Uterus (tissue), 4 donors: ENCODE results near the gene DNAJA4. TPM values are rescaled to one million over a fixed set of nuclear protein-coding genes. Genes with fewer than 3 reads are reported as not detected.

Experiments
- DNase-seq, 2 donors: peaks; one replicate each; pipeline ENCODE4 v3.0.0-alpha.2; 2019 to 2020
- H3K27ac ChIP-seq, 2 donors: fragments of 200-600 bp; sonication (generic); 1 replicate in 1 of 2; 2 replicates in 1 of 2; pipeline ENCODE4 v1.5.1; 2016 to 2018
- H3K27me3 ChIP-seq, 2 donors: fragments of 200-600 bp; sonication (generic); one replicate each; pipeline ENCODE4 v1.5.1; 2018 to 2019; ENCODE audit warnings: control low read depth in 1 of 2
- H3K36me3 ChIP-seq, 2 donors: fragments of 200-600 bp; sonication (generic); one replicate each; pipeline ENCODE4 v1.5.1; 2019; ENCODE audit warnings: control low read depth in 1 of 2
- H3K4me1 ChIP-seq, 2 donors: fragments of 200-600 bp; sonication (generic); one replicate each; pipeline ENCODE4 v1.5.1; 2018 to 2019; ENCODE audit warnings: control low read depth in 1 of 2
- H3K4me3 ChIP-seq, 2 donors: fragments of 200-600 bp; sonication (generic); 1 replicate in 1 of 2; 2 replicates in 1 of 2; pipeline ENCODE4 v1.5.1; 2018 to 2019; ENCODE audit warnings: mild to moderate bottlenecking in 1 of 2
- H3K9me3 ChIP-seq, 2 donors: fragments of 200-600 bp; sonication (generic); one replicate each; pipeline ENCODE4 v1.5.1; 2019; ENCODE audit warnings: control low read depth in 1 of 2
- POLR2A ChIP-seq, 2 donors: fragments of 450-650 bp; IDR thresholded peaks; one replicate each; pipeline ENCODE4 v1.6.1; 2016; ENCODE audit warnings: antibody characterized with exemption in 2 of 2, mild to moderate bottlenecking in 1 of 2, moderate library complexity in 1 of 2
- intact Hi-C: fragments of 100-400 bp; cut with DNase I; formaldehyde crosslinking; loops from one replicate; pipeline ENCODE4 v1.15.1; 2023; ENCODE audit warnings: low total_unique reads
- total RNA-seq, 4 donors: library from RNA; depleted of rRNA in 3 of 4; stranded (reverse); fragments of >200 nt in 3 of 4; gene quantifications; one replicate each; pipeline versions ENCODE4 v1.1.0 to v1.2.4, GENCODE V29; 2014 to 2023
- TF ChIP-seq, protein P1 (sequence below), 4 experiments: fragments of 200-600 bp in 2 of 4; fragments of 450-650 bp in 2 of 4; sonication (generic) in 2 of 4; IDR thresholded peaks; one replicate each; pipeline ENCODE4 v1.5.1; 2016 to 2019; ENCODE audit warnings: antibody characterized with exemption in 4 of 4, mild to moderate bottlenecking in 2 of 4, moderate library complexity in 1 of 4
- donor health status: DM: yes; HTN: yes; CAD: no.

DNAJA4 gene
- total RNA-seq, 4 donors from 2014 or later, result 2.6 to 16.8 (median 14.6) TPM

- no peak for DNase-seq
- no peak overlapping the region for H3K4me3 ChIP-seq
- H3K27ac ChIP-seq, result no peak overlapping the region
- no peaks in the 10 kb centered on the region for H3K4me1 ChIP-seq
- TF ChIP-seq POLR2A (IDR thresholded peaks at IDR 0.05), result no peak
- TF ChIP-seq, protein P1, sequence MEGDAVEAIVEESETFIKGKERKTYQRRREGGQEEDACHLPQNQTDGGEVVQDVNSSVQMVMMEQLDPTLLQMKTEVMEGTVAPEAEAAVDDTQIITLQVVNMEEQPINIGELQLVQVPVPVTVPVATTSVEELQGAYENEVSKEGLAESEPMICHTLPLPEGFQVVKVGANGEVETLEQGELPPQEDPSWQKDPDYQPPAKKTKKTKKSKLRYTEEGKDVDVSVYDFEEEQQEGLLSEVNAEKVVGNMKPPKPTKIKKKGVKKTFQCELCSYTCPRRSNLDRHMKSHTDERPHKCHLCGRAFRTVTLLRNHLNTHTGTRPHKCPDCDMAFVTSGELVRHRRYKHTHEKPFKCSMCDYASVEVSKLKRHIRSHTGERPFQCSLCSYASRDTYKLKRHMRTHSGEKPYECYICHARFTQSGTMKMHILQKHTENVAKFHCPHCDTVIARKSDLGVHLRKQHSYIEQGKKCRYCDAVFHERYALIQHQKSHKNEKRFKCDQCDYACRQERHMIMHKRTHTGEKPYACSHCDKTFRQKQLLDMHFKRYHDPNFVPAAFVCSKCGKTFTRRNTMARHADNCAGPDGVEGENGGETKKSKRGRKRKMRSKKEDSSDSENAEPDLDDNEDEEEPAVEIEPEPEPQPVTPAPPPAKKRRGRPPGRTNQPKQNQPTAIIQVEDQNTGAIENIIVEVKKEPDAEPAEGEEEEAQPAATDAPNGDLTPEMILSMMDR (IDR thresholded peaks at IDR 0.05), result no peak
- no peaks in the 10 kb centered on the region for H3K36me3 ChIP-seq
- H3K9me3 ChIP-seq, result no peaks in the 10 kb centered on the region
- intact Hi-C loops, result no loop called here
- H3K27me3 ChIP-seq, result no peaks in the 10 kb centered on the region
Measured at GRCh38 chr15:78237146-78237545, 27.2 kb upstream of the DNAJA4 start.

GRCh38 chr15:78239811-78240210 is 24.6 kb upstream of the DNAJA4 start:
- DNase-seq, result no peak
- intact Hi-C loops, result loop anchor here (5.0 kb wide), 1 partner anchor 128 kb away; no protein-coding TSS in a partner anchor
- Histone ChIP-seq H3K27me3 (no peaks in the 10 kb centered on the region), H3K4me1 (no peaks in the 10 kb centered on the region), H3K4me3 (no peak overlapping the region), H3K36me3 (no peaks in the 10 kb centered on the region), H3K9me3 (no peaks in the 10 kb centered on the region), H3K27ac (no peak overlapping the region)
- no peak for TF ChIP-seq POLR2A (IDR thresholded peaks at IDR 0.05)
- TF ChIP-seq, protein P1 (IDR thresholded peaks at IDR 0.05), result no peak

GRCh38 chr15:78241017-78241416 is 23.3 kb upstream of the DNAJA4 start:
- peak; percentile 83 to 88 for DNase-seq
- TF ChIP-seq, protein P1 (IDR thresholded peaks at IDR 0.05), result peak; percentile 84 to 88 (median 86)
- no peak for TF ChIP-seq POLR2A (IDR thresholded peaks at IDR 0.05)
- no peak overlapping the region for H3K27ac ChIP-seq
- no peaks in the 10 kb centered on the region for H3K4me1 ChIP-seq
- no peaks in the 10 kb centered on the region for H3K36me3 ChIP-seq
- no peaks in the 10 kb centered on the region for H3K27me3 ChIP-seq
- intact Hi-C loops, result loop anchor here (5.0 kb wide), 1 partner anchor 129 kb away; no protein-coding TSS in a partner anchor
- H3K4me3 ChIP-seq, result no peak overlapping the region
- H3K9me3 ChIP-seq, result no peaks in the 10 kb centered on the region

DNA sequence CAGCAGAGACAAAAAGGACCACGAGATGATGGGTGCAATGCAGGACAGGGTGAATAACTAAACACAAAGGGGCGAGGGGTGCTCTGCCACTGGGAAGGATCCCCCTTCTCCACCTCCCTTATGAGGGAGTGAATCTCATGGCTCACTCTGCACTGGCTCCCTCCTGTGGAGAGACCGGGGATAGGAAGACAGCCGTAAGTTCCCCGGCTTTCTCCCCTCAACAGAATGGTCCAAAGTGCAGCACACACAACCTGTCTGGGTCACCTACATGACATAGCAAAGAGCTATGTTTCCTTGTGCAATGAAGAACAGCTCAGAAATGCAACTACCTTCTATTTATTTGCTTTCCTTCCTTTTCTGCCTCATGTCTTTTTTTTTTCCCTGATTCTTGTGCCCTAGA is 22.2 kb upstream of the DNAJA4 start:
- Histone ChIP-seq H3K27ac (no peak overlapping the region), H3K27me3 (no peaks in the 10 kb centered on the region), H3K9me3 (no peaks in the 10 kb centered on the region), H3K36me3 (no peaks in the 10 kb centered on the region), H3K4me3 (no peak overlapping the region), H3K4me1 (no peaks in the 10 kb centered on the region)
- DNase-seq, result no peak
- TF ChIP-seq, protein P1 (IDR thresholded peaks at IDR 0.05), result no peak
- no peak for TF ChIP-seq POLR2A (IDR thresholded peaks at IDR 0.05)
- intact Hi-C loops, result loop anchor here (5.0 kb wide), 1 partner anchor 130 kb away; no protein-coding TSS in a partner anchor

DNA sequence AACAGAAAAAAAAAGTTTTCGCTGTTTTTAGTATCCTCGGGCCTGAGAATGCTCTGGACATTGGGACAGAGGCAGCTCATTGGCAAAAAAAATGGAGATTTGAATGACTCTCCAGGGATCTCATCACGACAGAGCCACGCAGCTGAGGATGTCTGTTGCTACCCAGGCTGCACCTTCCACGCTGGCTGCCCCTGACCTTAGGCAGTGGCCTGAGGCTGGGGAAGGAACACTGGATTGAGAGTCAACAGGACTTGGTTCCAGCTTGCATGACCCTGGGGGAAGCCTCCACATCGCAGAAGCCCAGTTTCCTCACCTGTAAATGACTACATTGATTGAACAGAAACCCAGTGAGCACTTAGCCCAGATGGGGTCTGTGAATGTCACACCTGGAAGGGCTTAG is 21.3 kb upstream of the DNAJA4 start:
- H3K27ac ChIP-seq, result no peak overlapping the region
- intact Hi-C loops, result loop anchor here (5.0 kb wide), 1 partner anchor 131 kb away; no protein-coding TSS in a partner anchor
- DNase-seq, result no peak

More for the DNA sequence above, 21.3 kb upstream of the DNAJA4 start:
- no peak for TF ChIP-seq POLR2A (IDR thresholded peaks at IDR 0.05)
- TF ChIP-seq, protein P1 (IDR thresholded peaks at IDR 0.05), result no peak
- no peaks in the 10 kb centered on the region for H3K36me3 ChIP-seq
- H3K27me3 ChIP-seq, result no peaks in the 10 kb centered on the region
- no peak overlapping the region for H3K4me3 ChIP-seq
- H3K9me3 ChIP-seq, result no peaks in the 10 kb centered on the region
- no peaks in the 10 kb centered on the region for H3K4me1 ChIP-seq
